HG03342 (cell line): Measurements from ENCODE around the gene FOXA2.

Experiments used
- ATAC-seq: cut with Tn5 transposase; IDR thresholded peaks from one replicate; pipeline ENCODE4 v1.9.1; 2021; ENCODE audit warnings: mild to moderate bottlenecking, moderate library complexity; ENCODE audit not compliant: unreplicated experiment

Gene FOXA2

DNA sequence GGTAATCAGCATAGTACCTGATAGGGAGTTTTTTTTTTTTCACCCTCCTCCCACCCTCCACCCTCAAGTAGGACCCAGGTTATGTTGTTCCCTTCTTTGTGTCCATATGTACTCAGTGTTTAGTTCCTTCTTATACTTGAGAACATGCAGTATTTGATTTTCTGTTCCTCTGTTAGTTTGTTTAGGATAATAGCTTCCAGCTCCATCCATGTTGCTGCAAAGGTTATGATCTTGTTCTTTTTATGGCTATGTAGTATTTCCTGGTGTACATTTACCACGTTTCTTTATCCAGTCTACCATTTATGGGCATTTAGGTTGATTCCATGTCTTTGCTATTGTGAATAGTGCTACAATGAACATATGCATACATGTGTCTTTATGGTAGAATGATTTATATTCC, 41.9 kb downstream of the FOXA2 start:
- no peak for ATAC-seq

DNA sequence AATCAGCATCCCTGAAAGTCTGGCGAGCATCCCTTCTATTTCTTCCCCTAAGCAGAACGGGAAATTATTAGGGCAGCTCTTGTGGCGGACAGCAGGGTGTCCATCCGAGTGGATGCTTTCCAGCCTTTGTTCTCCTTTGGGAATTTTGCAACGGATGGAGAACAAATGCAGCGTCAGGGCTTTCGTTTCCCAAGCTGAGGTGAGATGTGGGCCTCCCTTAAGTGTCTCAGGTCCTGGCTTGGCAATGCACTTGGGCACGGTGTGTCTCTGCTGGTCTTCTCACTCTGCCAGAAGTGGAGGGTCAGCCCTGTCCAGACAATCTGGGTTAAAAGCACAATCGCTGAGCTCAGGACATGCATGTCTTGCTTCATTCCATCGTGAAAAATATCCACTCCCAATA, 43.5 kb downstream of the FOXA2 start:
- no peak for ATAC-seq

DNA sequence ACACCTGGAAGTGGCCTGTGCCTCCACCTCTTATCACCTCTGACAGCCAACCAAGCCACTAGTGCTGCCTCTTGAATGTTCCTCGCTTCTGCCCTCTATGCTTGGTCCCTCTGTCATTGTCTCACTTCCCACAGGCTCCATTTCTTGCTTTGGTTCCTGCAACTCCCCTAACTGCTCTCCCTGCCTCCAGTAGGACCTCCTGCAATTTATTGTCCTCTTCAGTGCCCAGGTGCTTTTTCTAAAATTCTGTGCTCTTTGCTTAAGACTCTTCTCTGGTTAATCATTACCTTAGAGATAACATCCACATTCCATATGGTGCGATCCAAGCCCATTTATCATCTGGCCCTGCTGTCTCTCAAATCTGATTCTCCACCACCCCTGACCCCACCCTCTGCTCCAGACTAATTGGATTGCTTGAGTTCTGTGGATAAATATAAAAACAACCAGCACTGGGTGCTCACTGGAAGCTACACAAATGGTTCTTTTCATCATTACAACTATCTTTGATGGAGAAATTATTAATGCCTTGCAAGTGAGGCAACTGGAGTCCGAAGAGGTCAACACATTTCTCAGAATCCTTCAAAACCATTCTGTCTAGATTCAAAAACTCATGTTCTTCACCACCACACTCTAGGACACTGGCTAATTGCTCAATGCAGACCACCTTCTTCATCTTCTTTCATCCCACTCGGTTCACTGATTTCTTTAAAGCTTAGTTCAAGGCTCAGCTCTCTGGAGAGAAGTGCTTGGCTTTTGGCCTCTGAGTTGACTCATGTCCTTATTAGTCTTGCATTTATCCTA, 47.2 kb downstream of the FOXA2 start:
- ATAC-seq = no peak

DNA sequence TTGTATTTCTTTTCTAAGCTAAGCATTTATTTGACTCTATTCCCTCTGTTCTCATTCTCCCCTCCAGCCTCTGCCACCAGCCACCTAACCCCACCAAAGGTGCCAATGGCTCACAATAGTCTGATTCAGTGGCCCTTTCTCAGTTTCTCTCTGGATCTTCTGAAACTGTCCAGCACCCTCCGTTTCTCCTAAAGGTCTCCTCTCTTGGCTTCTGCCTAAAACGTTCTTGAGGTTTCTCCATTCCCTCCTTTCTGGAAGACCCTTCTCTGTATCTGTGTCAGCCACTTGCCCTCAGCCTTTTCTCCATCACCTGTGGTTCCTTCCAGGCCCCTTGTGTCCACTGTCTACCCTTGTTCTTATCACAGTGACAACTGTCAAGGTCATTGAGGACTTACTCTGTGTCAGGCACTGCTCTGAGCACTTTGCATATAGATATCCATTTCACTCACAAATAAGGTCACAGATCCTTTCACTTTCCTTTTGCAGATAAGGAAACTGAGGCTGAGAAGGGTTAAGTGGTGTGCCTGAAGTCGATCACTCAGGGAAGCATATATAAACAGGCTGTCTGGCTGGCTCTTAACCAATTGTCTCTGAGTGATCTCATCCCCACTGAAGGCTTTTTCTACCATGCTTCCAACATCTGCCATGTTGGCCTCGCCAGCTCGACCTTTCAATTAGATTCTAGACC, 48.1 kb downstream of the FOXA2 start:
- no peak for ATAC-seq

DNA sequence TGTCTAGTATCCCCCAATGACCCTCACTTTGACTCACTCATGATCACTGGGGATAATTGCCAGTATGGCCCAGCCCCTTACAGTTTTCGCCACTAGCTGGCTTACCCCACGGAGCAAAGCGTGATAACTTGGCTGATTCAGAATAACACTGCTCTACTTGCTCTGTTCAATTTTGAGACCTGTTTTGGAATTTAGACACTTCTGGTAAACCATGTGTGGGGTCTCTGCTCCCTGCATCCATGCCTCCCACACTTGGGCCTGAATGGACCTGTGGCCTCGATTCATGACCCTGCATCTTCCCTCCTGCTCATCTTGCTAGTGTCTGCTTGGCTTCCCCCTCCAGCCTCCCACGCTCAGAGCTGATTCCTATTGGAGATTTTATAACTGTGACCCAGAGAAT, 48.9 kb downstream of the FOXA2 start:
- ATAC-seq = no peak

DNA sequence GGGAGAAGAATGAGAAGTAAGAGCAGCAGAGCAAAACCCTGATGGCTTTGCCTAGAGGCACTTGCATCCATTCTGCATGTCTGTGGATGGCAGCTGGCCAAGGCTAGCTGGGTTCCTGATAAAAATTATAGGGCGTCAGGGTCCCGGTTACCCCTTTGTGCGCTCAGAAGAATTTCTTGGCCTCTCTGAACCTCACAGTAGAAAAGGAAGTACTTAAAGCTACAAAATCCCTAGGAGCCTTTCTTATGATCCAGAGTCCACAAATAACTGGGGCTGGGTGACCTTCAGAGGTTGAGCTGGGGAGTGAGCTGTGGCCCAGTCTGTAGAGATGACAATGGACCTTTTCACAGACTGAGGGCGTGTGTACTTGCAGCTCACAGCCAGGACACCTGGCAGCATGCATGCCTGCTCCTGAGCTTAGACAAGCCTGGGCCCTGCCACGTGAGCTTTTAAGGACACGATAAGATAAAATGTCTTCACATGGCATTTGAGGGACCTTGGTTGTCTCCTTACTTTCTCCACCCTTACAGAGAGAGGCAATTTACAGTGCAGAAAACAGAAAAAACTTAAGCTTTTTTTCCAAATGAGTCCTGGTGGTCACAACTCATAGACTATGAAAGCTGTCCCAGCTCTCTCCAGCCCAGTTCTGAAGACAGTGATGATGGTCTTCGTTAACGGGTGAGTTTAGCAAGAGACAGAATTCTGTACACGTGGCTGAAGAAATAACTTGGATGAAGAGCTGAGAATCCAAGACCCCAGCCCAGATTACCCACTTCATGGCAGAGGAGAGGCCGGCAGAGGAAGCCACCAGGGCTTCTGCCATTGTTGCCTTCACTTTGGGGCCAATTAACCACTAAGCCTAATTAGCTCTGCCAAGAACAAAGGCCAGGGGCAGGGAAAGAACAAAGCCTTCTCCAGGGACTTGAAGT, 50.3 kb downstream of the FOXA2 start:
- ATAC-seq = no peak

DNA sequence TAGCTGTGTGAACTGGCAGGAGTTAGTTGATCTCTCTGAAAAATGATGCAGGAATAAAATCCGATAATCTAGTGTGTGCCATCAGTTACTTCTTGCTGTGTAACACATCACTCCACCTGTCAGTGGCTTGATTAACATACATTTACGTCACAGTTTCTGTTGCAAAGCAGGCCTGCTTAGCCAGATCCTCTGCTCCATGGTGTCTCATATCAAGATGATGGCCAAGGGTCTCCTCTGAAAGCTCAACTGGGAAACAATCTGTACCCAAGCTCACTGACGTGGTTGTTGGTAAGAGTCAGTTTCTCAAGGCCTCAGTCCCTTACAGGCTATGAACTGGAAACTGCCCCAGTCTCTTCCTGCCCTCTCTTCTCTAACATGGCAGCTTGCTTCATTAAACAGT, 51.8 kb downstream of the FOXA2 start:
- no peak for ATAC-seq

DNA sequence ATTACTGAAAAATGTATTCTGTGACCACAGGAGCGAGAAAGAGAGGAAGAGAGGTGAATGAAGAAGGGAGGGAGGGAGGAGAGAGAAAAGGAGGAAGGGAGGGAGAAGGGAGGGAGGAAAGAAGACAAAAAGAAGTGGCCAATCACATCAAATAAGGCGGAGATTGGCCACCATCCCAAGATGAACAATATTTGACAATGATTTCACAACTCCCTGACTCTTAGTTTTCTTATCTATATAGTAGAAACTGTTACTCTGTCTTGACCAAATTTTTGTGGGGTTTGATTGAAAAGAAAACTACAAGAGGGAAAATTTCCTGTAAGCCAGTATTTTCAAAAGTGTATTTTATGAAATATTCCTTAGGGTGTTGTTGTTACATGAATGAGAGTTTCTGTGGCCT, 52.6 kb downstream of the FOXA2 start:
- ATAC-seq = no peak

DNA sequence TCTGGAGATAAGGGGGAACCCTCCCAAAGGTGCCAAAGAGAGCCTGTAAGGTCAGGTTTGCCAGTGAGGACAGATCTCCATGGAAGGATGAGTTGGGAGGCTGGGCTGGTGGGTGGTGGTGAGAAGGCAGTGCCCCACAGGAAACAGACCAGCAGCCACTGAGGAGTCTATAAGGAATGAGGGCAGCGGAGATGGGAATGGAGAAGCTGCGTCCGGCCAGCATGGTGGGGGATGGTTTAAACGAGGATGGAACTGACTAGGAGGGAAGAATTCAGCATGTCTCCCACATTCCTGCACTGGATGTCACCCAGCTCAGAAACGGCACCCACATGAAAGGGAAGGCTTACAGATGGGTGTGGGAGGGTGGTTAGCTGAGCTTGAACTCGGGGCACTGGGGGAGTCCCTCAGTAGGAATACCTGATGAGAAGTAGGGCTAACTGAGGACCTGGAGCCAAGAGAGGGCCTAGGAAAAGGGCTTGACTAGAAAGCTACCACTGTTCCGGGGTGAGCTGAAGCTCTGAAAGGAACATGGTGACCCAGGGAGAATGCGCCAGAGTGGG, 53.2 kb downstream of the FOXA2 start:
- no peak for ATAC-seq
